Lung microvascular endothelial cell (primary cell): ENCODE measurements around the gene APOBEC3G. TPM values are rescaled to one million over a fixed set of nuclear protein-coding genes. Genes with fewer than 3 reads are reported as not detected.
A peak's percentile ranks its signal among the peaks of the same experiment; 100 is the strongest.

Experiments used
- DNase-seq, 2 donors: peaks; one replicate each; pipeline versions ENCODE4 v3.0.0 to v3.0.0-alpha.2; 2010; ENCODE audit warnings: low read depth in 2 of 2
- total RNA-seq: library from RNA; depleted of rRNA; stranded (reverse); fragments of >200 nt; gene quantifications from 2 replicates; pipeline ENCODE4 v1.2.1, GENCODE V29; 2014

APOBEC3G gene
- total RNA-seq, 1 donor from 2014 or later: 4.0 TPM

DNA sequence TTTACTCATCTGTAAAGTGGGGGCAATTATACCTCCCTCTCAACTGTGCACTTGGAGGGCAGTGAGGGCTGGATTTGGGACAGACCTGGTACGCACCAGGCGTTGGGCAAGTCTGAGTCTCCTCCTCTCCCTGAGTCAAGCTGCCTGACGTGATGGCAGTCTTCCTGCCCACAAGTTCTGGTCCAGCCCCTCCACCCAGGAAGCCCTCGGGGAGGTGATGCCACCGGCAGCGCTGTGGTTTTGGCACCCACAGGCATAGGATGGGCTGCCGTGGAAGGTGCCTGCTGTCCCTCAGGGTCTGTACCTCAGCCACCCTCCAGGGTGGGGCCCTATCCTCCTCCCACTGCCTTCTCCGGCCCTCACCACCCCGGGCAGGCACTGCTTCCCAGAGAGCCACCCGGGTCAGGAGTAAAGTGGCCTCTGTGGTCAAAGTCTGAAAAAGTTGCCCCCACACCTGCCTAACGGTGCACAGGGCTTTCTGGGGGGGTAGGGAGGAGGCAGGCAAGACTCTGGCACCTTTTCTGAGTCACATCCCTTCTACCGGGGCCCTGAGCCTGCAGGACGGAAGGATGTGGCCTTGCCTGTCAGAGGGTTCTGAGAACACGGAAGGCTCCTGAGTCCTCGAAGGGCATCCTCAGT lies 13.5 kb downstream of the APOBEC3G start:
- no peak for DNase-seq

DNA sequence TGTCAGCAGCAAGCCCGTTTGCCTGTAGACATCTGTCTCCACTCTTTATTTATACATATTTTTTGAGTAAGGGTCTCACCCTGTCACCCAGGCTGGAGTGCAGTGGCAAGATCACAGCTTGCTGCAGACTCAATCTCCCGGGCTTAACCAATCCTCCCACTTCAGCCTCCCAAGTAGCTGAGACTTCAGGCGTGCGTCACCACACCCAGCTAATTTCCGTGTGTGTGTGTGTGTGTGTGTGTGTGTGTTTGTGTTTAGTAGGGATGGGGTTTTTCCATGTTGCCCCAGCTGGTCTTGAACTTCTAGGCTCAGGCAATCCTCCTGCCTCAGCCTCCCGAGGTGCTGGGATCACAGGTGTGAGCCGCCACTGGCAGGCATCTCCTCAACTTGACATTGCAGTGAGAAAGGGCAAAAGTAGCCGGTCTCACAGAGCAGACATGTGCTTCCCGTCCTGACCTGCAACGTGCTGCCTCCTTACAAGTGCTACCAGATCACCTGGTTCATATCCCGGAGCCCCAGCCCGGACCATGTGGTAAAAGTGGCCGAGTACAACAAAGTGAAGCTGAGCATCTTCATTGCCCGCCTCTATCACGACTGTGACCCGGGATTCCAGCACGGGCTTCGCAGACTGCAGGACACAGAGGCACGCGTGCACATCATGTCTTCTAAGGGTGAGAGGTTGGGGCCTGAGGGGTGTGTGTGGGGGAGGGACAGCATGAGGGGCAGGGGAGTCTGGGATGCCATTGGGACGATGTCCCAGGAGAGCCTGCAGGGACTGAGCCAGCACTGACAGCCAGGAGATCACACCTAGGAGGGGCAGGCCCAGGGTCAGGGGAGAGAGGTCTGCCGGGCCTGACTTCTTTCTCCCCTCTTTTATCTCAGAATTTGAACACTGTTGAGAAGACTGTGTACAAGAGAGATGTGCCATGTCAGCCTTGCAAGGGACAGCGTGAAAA lies 14.3 kb downstream of the APOBEC3G start:
- no peak for DNase-seq

DNA sequence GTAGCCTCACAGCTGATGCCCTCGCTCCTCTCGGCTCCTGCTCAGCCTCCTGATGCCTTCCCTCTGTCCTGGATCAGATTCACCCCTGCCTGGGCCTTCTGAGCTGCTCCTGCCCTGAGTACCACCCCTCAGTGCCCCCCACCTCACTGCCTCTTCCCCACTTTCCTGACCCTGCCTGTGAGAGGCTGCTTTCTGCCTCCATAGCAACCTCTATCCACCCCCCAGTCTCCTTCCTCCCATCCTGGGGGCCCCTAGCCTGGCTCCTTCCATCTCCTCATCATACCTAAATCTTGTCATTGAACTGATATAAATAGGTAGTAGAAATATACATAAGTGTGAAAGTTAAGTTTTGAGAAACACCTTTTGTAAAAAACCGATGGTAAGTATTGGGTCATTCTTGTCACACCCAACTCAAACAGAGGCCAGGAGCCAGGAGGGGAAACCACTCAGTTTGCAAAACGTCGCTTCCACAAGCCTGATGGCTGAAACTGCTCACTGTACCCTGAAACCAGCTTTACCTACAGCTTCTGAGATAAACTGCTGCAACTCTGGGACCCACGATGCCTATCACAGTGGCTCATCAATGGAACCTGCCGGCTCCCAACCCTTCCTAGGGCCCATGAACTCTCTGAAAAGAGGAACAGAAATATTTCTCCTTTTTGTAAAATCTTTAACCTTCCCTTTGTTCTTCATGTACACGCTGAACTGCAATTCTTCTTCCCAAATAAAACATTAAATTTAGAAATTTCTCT lies 15.2 kb downstream of the APOBEC3G start:
- DNase-seq: no peak

DNA sequence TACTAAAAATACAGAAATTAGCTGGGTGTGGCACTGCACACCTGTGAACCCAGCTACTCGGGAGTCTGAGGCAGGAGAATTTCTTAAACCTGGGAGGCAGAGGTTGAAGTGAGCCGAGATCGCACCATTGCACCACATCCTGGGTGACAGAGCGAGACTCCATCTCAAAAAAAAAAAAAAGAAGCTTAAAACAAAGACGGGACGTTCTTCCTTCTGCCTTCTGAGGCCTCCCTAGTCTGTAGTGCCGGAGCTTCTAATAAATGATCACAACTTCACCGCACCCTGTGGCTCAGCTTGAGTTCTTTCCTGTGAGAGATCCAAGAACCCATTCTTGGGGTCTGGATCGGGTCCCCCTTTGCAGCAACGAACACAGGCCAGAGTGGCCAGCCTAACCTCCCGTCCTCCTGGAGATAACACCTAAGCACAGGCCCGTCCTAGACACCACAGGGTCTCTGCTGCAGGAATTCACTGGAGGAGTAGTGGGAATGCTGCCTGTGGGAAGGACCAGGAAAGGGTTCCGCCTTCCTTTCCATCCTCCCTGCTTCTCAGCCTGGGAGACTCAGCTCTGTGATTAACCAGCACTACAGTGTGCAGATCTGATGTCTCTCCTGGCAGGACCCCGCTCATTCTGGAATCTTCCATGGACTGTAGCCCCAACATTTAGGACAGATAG lies 17.8 kb downstream of the APOBEC3G start:
- DNase-seq: no peak

DNA sequence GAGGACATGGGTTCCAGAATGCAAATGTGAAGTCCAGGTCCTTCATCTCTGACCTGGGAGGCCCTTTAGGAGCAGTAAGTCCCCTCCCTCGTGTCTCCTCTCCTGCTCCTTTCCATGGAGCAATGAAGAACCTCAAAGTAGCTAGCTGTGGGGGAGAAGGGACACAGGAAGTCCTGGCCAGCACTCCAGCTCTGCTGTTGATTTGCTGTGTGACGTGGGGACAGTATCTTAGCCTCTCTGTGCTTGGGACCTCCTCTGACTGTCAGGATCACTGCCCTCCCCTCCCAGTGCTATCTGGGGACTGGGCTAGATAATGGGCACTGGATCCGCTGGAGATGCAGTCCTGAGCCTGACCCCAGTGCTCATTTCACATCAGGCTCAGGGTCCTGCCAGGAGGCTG lies 18.9 kb downstream of the APOBEC3G start:
- no peak for DNase-seq

DNA sequence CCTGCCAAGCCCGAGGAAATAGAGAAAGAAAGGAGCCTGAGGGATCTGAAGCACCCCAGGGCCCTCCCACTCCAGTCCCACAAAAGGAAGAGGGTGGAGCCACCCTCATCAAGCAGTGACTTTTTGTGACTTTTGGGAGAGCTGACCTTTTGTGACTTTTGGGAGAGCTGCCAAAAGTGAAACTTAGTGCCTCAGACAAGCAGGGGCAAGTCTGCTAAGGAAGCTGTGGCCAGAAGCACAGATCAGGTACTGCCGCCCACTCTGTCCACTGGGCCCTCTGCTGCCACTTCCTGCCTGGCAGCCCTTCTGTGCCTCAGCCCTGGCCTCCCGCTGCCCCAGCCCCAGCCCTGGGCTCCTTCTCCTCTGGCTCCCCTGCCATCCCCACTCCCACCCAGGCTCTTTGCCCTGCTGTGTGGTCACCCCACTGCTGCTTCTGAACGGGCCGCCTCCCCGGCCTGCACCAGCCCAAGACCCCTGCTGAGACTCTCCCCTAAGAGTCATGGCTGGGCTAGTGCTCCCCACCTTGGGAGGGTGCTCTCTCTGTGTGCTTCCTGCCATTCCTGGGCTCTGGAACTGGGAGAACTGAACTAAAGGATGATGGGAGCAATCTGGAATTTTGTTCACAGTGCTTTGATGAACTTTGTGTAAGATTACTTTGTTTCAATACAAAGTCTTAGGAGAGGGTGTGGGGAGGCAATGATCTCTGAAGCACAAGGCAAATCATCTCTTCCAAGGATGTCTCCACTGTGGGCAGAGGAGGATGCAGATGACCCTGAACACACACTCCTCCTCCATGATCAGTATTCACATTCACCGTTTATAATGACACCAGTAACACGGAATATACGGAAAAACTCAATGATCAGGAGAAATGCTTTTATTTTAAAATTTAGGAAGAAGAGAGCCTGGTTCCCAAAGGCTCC lies 20.3 kb downstream of the APOBEC3G start, which contains the start of gene APOBEC3H:
Gene APOBEC3H, plus strand, starts transcription at position 147 of the 923 bp plus-strand sequence. CDS start 3,035 bp downstream, outside the sequence.
- no peak for DNase-seq

DNA sequence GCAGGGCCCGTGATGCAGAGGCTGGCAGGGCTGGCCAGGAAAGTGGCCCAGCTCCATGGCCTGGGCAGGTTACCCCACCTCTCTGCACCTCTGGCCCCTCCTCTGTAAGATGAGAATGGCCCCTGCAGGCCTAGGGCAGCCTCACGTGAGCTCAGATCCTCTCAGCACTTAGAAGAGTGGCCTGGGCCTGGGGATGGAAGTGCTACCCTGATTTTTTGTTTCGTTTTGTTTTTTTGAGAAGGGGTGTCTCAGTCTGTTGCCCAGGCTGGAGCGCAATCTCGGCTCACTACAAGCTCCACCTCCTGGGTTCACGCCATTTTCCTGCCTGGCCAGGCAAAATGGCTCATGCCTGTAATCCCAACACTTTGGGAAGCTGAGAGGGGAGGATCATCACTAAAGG lies 21.0 kb downstream of the APOBEC3G start:
- DNase-seq: no peak

DNA sequence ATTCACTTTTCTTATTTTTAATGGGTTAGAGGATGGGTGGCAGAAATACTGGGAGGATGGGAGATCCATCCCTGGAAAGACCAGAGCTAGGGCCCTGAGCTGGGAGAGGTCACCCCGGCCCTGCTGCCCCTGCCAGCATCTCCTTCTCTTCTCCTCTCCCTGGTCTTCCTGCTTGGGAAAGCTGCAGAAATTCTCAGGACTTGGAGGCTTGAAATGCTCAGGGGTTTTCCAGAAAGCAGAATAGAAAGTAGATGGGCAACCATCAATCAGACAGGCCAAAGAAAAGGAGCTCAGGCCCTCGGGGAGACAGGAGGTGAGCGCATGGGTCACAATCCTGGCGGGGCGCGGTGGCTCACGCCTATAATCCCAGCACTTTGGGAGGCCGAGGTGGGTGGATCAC lies 21.5 kb downstream of the APOBEC3G start:
- no peak for DNase-seq

DNA sequence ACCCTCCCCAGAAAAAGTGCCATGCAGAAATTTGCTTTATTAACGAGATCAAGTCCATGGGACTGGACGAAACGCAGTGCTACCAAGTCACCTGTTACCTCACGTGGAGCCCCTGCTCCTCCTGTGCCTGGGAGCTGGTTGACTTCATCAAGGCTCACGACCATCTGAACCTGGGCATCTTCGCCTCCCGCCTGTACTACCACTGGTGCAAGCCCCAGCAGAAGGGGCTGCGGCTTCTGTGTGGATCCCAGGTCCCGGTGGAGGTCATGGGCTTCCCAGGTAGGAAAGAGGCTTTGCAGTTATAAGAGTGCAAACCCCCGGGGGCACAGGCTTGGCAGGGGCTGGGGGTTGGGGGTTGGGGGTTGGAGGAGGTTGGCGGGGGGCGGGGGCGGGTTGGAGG lies 24.2 kb downstream of the APOBEC3G start:
- no peak for DNase-seq

DNA sequence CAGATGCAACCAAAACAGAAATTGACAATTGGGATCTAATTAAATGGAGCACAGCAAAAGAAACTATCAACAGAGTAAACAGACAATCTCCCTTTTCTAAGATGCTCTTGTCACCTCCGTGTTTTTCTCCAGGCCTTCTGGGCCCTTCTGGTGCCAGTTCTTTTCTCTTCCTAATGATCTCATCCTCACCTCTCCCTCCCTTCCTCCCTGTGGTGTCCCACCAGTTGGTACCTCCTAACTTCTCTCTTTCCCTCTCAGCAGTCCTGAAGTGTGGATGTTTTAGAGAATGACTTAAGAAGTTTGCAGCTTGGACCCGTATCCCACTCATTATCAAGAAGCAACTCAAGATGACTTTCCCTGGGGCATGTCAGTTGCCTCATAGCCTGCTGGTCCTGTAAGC lies 26.4 kb downstream of the APOBEC3G start:
- no peak for DNase-seq

DNA sequence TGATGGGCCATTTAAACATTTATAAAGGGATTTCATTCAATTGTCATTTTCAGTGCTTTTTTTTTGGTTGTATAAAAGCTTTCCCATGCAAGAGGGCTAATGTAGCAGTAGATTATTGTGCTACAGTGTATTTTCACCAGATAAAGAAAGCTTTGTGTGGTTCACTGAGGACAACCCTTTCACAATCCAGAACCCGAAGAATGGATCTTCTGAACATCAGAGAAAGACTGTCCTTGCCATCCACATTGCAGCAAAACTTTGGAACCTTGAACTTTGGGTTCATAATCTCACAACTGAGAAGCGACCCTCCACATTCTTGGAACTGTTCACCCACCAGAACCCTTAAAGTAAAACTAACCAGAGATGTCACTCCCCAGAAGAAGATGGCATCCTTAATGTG lies 29.3 kb downstream of the APOBEC3G start:
- DNase-seq: no peak

DNA sequence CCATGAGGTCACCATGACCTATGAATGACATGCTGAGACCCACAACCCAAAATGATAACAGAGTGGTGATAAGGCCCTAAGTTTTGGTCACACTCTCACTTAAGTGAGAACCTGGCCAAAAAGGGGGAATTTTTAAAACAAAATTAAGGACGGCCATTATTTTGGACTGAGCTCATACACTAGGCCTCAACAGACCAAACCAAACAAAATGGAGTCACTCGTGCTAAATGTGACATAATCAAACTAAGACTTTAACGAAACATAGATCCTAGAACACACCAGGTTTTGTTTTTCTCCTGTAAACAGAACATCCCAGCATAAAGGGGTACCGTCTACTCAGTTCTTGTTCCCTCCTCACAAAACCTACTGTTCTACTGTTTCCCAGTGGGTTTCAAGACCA lies 31.4 kb downstream of the APOBEC3G start:
- DNase-seq: no peak

DNA sequence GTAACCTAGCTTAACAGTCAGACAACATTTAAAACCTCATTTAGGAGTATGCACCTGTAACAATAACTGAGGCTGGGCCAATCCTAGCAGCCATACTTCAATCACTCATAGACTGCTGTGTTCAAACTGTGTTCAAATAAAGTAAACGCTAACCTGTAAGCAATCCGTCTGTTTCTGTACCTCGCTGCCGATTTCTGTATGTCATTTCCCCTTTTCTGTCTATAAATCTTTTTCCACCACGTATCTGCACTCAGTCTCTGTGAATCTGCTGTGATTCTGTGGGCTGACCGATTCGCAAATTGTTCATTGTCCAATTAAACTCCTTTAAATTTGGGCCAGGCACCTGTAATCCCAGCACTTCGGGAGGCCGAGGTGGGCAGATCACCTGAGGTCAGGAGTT lies 32.3 kb downstream of the APOBEC3G start:
- no peak for DNase-seq

DNA sequence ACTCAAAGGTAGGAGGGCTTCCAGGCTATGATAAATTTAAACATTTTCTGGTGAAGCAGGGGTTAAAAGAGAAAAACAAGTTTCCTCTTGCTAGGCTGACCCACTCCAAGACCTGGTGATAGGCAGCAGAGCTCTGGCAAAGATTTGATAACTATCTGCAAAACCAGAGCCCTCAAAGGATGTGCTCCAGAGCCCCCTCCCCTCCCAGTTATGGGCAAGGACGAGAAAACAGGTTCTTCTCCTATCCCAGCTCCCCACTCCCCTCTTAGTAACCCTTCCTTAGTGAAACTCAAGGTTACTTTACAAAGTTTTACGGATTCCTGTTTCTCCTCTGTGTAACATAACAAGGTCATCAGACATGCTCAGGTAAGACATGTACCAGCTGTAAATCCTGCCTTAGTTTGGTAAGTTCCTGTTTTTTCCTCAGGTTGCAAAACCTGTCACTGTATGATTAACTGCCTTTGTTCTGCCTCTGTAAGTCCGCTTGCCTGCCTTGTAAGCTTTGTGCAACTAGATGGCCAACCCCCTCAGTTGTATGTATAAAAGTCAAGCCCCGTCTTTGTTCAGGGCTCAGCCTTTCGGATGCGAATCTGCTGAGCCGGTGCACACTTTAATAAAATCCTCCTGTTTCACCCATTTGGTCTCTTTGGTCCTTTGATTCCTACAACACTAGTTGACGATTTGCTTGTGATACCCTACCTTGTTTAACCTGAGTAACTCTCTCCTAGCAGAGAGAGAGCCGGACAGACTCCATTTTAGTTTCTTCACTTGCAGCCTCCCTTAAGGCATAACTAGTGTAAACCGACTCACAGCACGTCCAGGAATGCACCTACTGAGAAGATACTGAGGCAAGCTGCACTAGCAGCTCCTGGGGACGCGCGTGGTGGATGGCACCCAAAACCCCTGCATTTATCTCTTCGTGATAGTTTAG lies 33.8 kb downstream of the APOBEC3G start:
- no peak for DNase-seq

DNA sequence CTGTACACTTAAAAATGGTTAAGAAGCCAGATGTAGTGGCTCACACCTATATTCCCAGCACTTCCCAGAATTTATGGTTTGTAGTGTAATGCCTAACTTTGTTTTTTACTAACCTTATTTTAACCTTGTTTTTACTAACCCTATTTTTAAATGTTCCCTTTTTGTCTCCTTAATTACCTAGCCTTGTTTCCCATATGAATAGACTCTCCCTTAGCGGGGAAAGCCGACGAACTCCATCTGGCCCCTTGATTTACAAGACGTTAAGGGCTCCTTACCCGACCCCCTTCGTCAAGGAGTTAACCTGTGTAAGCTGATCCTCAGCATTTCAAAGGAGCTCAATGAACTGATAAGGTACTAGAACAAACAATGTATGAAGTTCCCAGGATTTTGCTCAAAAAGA lies 37.0 kb downstream of the APOBEC3G start:
- no peak for DNase-seq

DNA sequence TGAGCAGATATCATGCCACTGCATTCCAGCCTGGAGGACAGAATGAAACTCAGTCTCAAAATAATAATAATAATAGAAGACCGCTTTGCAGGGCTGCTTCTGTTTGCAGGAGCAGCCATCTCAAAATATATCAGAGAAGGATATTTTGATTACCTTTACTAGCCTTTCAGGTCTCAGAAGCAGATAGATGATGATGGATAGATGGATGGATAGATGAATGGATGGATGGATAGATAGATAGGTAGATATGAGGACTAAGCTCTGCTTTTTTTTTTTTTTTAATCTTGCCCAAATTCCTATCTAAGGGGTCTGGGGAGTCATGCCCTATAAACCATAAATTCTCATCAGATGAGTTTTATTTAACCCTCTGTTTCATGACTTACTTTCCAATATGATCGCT lies 38.5 kb downstream of the APOBEC3G start:
- DNase-seq: no peak

DNA sequence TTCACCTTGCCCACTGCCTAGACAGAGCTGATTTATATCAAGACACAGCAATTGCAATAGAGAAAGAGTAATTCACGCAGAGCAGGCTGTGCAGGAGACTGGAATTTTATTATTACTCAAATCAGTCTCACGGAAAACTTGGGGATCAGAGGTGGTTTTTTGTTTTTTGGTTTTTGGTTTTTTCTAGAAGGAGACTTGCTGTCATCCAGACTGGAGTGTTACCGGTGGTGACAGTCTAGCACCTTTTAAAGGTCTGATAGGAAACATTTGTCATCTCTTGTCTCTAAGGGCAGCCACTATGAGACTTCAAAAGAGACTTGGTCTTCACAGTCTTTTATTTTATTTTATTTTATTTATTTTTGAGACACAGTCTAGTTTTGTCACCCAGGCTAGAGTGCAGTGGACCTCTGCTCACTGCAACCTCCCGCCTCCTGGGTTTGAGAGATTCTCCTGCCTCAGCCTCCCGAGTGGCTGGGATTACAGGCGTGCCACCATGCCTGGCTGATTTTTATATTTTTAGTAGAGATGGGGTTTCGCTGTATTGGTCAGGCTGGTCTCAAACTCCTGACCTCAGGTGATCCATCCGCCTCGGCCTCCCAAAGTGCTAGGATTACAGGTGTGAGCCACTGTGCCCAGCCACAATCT lies 39.0 kb downstream of the APOBEC3G start:
- no peak for DNase-seq

DNA sequence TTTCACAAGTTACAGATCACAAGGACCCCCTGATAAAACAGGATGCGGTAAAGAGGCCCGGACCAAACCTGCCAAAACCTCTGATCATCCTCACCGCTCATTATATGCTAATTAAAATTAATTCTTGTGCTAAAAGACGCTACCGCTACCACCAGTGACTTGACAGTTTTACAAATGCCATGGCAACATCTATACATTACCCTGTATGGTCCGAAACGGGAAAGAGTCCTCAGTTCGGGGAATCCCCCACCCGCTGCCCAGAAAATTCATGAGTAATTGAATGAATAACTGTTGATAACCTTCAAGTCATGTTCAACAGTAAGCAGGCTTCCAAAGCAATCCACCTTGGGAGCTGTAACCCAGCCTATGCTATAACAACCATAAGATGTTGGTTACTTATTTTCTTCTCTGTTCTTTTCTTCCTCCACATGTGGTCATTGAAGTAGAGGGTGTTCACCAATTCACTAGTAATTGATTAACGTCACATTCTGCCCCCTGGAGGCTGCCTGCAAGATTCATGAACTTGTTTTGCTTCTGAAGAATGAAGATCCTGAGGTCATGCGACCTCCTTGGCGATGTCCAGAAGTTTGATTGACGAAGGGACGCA lies 40.6 kb downstream of the APOBEC3G start:
- DNase-seq: peak; percentile 62 to 63
